H1 (cell line): Measurements from ENCODE around the gene WDR91. TPM values are rescaled to one million over a fixed set of nuclear protein-coding genes. Genes with fewer than 3 reads are reported as not detected.

Experiments
- CTCF ChIA-PET: fragments of 300-600 bp; sonication (Branson Sonifier 250); formaldehyde crosslinking; loops from one replicate; lab custom pipeline; 2021; ENCODE audit not compliant: partially characterized antibody; lab: Charles Lee
- POLR2A ChIA-PET: fragments of 300-600 bp; sonication (Branson Sonifier 250); formaldehyde crosslinking; loops from one replicate; lab custom pipeline; 2021; ENCODE audit warnings: inconsistent platforms; ENCODE audit not compliant: partially characterized antibody; lab: Charles Lee
- DNase-seq, 2 experiments: peaks; one replicate each; pipeline versions ENCODE4 v3.0.0 to v3.0.0-alpha.2; 2010 to 2022; ENCODE audit warnings: low spot score in 2 of 2, low read depth in 1 of 2, mixed read lengths in 1 of 2
- FAIRE-seq: peaks from 2 replicates; lab custom pipeline; 2011; peaks lifted over from hg19 to GRCh38; lab: Jason Lieb, UNC
- H2AFZ ChIP-seq: 2 replicates; pipeline ENCODE4 v1.8.1; 2012; ENCODE audit warnings: low read length, inconsistent platforms
- H2AK5ac ChIP-seq: 2 replicates; pipeline ENCODE4 v1.6.1; 2013; ENCODE audit warnings: low read depth, low read length
- H2BK120ac ChIP-seq: replicated peaks from 2 replicates; pipeline ENCODE3; 2013; ENCODE audit warnings: low read depth, low read length, inconsistent platforms
- H2BK12ac ChIP-seq: 2 replicates; pipeline ENCODE4 v1.6.1; 2013; ENCODE audit warnings: low read depth, low read length
- H2BK15ac ChIP-seq: 2 replicates; pipeline ENCODE4 v1.6.1; 2013; ENCODE audit warnings: low read length
- H2BK20ac ChIP-seq: 2 replicates; pipeline ENCODE4 v1.6.1; 2013; ENCODE audit warnings: low read length
- H2BK5ac ChIP-seq: 2 replicates; pipeline ENCODE4 v1.6.1; 2013; ENCODE audit warnings: low read depth, low read length
- H3K14ac ChIP-seq: 2 replicates; pipeline ENCODE4 v1.6.1; 2013; ENCODE audit warnings: inconsistent platforms; ENCODE audit not compliant: insufficient read length
- H3K18ac ChIP-seq: 2 replicates; pipeline ENCODE4 v1.6.1; 2013; ENCODE audit warnings: low read length; ENCODE audit errors: extremely low read depth
- H3K23ac ChIP-seq: 2 replicates; pipeline ENCODE4 v1.6.1; 2013; ENCODE audit warnings: inconsistent platforms; ENCODE audit not compliant: insufficient read length
- H3K23me2 ChIP-seq: 2 replicates; pipeline ENCODE4 v1.6.1; 2013; ENCODE audit warnings: low read depth, low read length
- H3K27ac ChIP-seq: 2 replicates; pipeline ENCODE4 v1.6.1; 2011; ENCODE audit warnings: low read depth, low read length, inconsistent platforms
- H3K27me3 ChIP-seq, 4 experiments: replicated peaks in 1 of 4; 1 replicate in 1 of 4; 2 replicates in 3 of 4; pipeline versions ENCODE4 v1.6.1 to v1.8.1; 2011 to 2013; ENCODE audit warnings: low read length in 3 of 4, mild to moderate bottlenecking in 3 of 4, inconsistent platforms in 2 of 4, mixed read lengths in 2 of 4, moderate library complexity in 1 of 4; ENCODE audit not compliant: control insufficient read depth in 3 of 4, insufficient read depth in 3 of 4; ENCODE audit errors: extremely low read depth in 1 of 4
- H3K36me3 ChIP-seq, 4 experiments: 2 replicates each; pipeline versions ENCODE4 v1.6.1 to v1.8.1; 2011 to 2013; ENCODE audit warnings: mild to moderate bottlenecking in 4 of 4, low read length in 3 of 4, moderate library complexity in 2 of 4, control low read depth in 1 of 4, inconsistent platforms in 1 of 4; ENCODE audit not compliant: insufficient read depth in 4 of 4, control insufficient read depth in 2 of 4
- H3K4ac ChIP-seq: replicated peaks from 2 replicates; pipeline ENCODE3; 2013; ENCODE audit warnings: low read length, low read depth, mixed read lengths, inconsistent platforms; ENCODE audit not compliant: insufficient read length
- H3K4me1 ChIP-seq, 4 experiments: replicated peaks in 1 of 4; 1 replicate in 1 of 4; 2 replicates in 3 of 4; pipeline versions ENCODE4 v1.6.1 to v1.8.1; 2011 to 2013; ENCODE audit warnings: low read length in 3 of 4, inconsistent platforms in 2 of 4, mixed read lengths in 1 of 4; ENCODE audit not compliant: insufficient read depth in 4 of 4, control insufficient read depth in 3 of 4
- H3K4me2 ChIP-seq, 2 experiments: 2 replicates each; pipeline versions ENCODE4 v1.6.1 to v1.8.1; 2011 to 2013; ENCODE audit warnings: low read depth in 2 of 2, low read length in 2 of 2, control low read depth in 1 of 2, inconsistent platforms in 1 of 2, mild to moderate bottlenecking in 1 of 2; ENCODE audit not compliant: insufficient read depth in 1 of 2
- H3K4me3 ChIP-seq, 4 experiments: fragments of 200-600, 300-600 bp in 1 of 4; sonication (generic), shearing (Covaris generic), sonication (Bioruptor Twin) in 1 of 4; 2 replicates each; pipeline versions ENCODE4 v1.5.1 to v1.8.1; 2011 to 2016; ENCODE audit warnings: low read length in 4 of 4, low read depth in 3 of 4, control low read depth in 2 of 4, inconsistent platforms in 2 of 4, mild to moderate bottlenecking in 2 of 4, mixed read lengths in 1 of 4, moderate library complexity in 1 of 4; ENCODE audit not compliant: insufficient read depth in 2 of 4; ENCODE audit errors: extremely low read depth in 1 of 4
- H3K56ac ChIP-seq: replicated peaks from 2 replicates; pipeline ENCODE3; 2013; ENCODE audit warnings: low read depth, mild to moderate bottlenecking, mixed read lengths, low read length, inconsistent platforms; ENCODE audit not compliant: insufficient read length
- H3K79me1 ChIP-seq: 2 replicates; pipeline ENCODE4 v1.6.1; 2013; ENCODE audit warnings: low read depth, low read length, control low read depth
- H3K79me2 ChIP-seq, 2 experiments: 2 replicates each; pipeline versions ENCODE4 v1.6.1 to v1.8.1; 2012 to 2013; ENCODE audit warnings: low read length in 2 of 2, mild to moderate bottlenecking in 2 of 2, inconsistent platforms in 1 of 2; ENCODE audit not compliant: insufficient read depth in 2 of 2, control insufficient read depth in 1 of 2
- H3K9ac ChIP-seq, 4 experiments: replicated peaks in 1 of 4; 1 replicate in 1 of 4; 2 replicates in 3 of 4; pipeline versions ENCODE4 v1.6.1 to v1.8.1; 2011 to 2013; ENCODE audit warnings: low read depth in 3 of 4, low read length in 3 of 4, control low read depth in 2 of 4, mild to moderate bottlenecking in 2 of 4, moderate library complexity in 2 of 4, inconsistent platforms in 1 of 4; ENCODE audit errors: extremely low read depth in 1 of 4
- H3K9me3 ChIP-seq, 2 experiments: 2 replicates each; pipeline versions ENCODE4 v1.6.1 to v1.8.1; 2012 to 2013; ENCODE audit warnings: mild to moderate bottlenecking in 2 of 2, moderate library complexity in 2 of 2, control low read depth in 1 of 2, inconsistent platforms in 1 of 2, low read depth in 1 of 2, low read length in 1 of 2, mixed read lengths in 1 of 2; ENCODE audit not compliant: insufficient read depth in 2 of 2
- H4K20me1 ChIP-seq, 2 experiments: replicated peaks in 1 of 2; 2 replicates each; pipeline versions ENCODE3 to v1.8.1; 2011 to 2013; ENCODE audit warnings: inconsistent platforms in 2 of 2, low read length in 2 of 2, mild to moderate bottlenecking in 1 of 2; ENCODE audit not compliant: insufficient read depth in 2 of 2, control insufficient read depth in 1 of 2
- H4K5ac ChIP-seq: 2 replicates; pipeline ENCODE4 v1.6.1; 2013; ENCODE audit warnings: low read length, low read depth, mixed read lengths, inconsistent platforms; ENCODE audit not compliant: insufficient read length
- H4K8ac ChIP-seq: 2 replicates; pipeline ENCODE4 v1.8.0; 2013; ENCODE audit warnings: mild to moderate bottlenecking, moderate library complexity, low read length, inconsistent platforms; ENCODE audit not compliant: insufficient read depth; ENCODE audit errors: extremely low read depth
- H4K91ac ChIP-seq: replicated peaks from 2 replicates; pipeline ENCODE3; 2013; ENCODE audit warnings: low read length, mixed read lengths, inconsistent platforms; ENCODE audit not compliant: insufficient read length
- JUN ChIP-seq: IDR thresholded peaks from 2 replicates; pipeline ENCODE4 v1.6.1; 2011; ENCODE audit warnings: low read depth, mild to moderate bottlenecking, improper control_type of control experiment, low read length
- JUND ChIP-seq: IDR thresholded peaks from 2 replicates; pipeline ENCODE4 v1.6.1; 2011; ENCODE audit warnings: mild to moderate bottlenecking, improper control_type of control experiment, low read length
- SAP30 ChIP-seq: fragments of 300-600 bp; sonication (generic); IDR thresholded peaks from 2 replicates; pipeline ENCODE4 v1.7.1; 2012; ENCODE audit warnings: low read length, moderate library complexity, mild to moderate bottlenecking, inconsistent platforms; ENCODE audit not compliant: insufficient read depth, insufficient replicate concordance
- SP1 ChIP-seq: IDR thresholded peaks from 2 replicates; pipeline ENCODE4 v1.6.1; 2011; ENCODE audit warnings: low read depth, low read length
- WGBS, 2 experiments: shearing (Covaris generic) in 1 of 2; methylation state at CpG; one replicate each; pipeline versions ENCODE4 v1.1.6 to v1.1.7; 2013 to 2015; ENCODE audit warnings: low lambda C conversion rate in 2 of 2, mixed read lengths in 2 of 2, inconsistent platforms in 1 of 2, low coverage in 1 of 2, missing lambda C conversion rate in 1 of 2; ENCODE audit not compliant: insufficient replicate concordance in 2 of 2, insufficient coverage in 1 of 2, insufficient read length in 1 of 2; ENCODE audit errors: extremely low coverage in 1 of 2, missing lambda C conversion rate in 1 of 2; 5-methylcytosine and 5-hydroxymethylcytosine counted together
- polyA plus RNA-seq, 7 experiments: library from polyadenylated mRNA; depleted of rRNA in 3 of 7; stranded (reverse) in 5 of 7; unstranded in 2 of 7; fragments of >200 nt in 5 of 7; fragments of 200-250 nt in 2 of 7; gene quantifications; 1 replicate in 5 of 7; 2 replicates in 1 of 7; 4 replicates in 1 of 7; pipeline versions ENCODE4 v1.2.1 to v1.2.3, GENCODE V29; 2011 to 2013; ENCODE audit warnings: missing spikeins in 2 of 7, mixed read lengths in 2 of 7
- total RNA-seq: library from RNA; stranded (reverse); fragmentation: NEBNext Ultra II Directional; extraction: Animal tissue kit (Norgen Biotek cat#: 25700); gene quantifications from 2 replicates; pipeline ENCODE4 v1.2.1, GENCODE V29; 2021

The WDR91 gene
- total and polyA plus RNA-seq, 2 of the 8 experiments (the other 6 are each of a cell fraction or from before 2014, with no cell fraction given), result 8.2 to 14.7 TPM

- no peak within 1 kb of the TSS for H3K9ac ChIP-seq
- TF ChIP-seq JUND (no peak), JUN (no peak), SP1 (no peak), SAP30 (no peak)
- H3K36me3 ChIP-seq, result no peaks in the 10 kb centered on the region
- DNase-seq, result no peak
- peak within 1 kb of the TSS; percentile 75; the same call in 1 of the 2 replicates for H2BK5ac ChIP-seq
- no peaks in the 10 kb centered on the region for H3K27me3 ChIP-seq
- peak within 1 kb of the TSS; percentile 71; the same call in 1 of the 2 replicates for H2BK12ac ChIP-seq
- no peak within 1 kb of the TSS for H4K8ac ChIP-seq
- H3K4me1 ChIP-seq, result no peaks in the 10 kb centered on the region
- no peak within 1 kb of the TSS for H3K4me2 ChIP-seq
- H3K14ac ChIP-seq, result no peak within 1 kb of the TSS
- H2BK120ac ChIP-seq, result no peak within 1 kb of the TSS
- no peak within 1 kb of the TSS for H4K91ac ChIP-seq
- H2BK15ac ChIP-seq, result no peak within 1 kb of the TSS
- no peak within 1 kb of the TSS for H2BK20ac ChIP-seq
- H3K79me2 ChIP-seq, result no peaks in the 10 kb centered on the region
- no peaks in the 10 kb centered on the region for H4K20me1 ChIP-seq
- CTCF ChIA-PET, result interaction anchor here (0.7 to 1.8 kb wide), 5 partner anchors 38 to 266 kb away, joined by 3 to 6 read pairs (median 3); partner anchors contain the start of gene AGBL3
- H3K79me1 ChIP-seq, result no peaks in the 10 kb centered on the region
- H4K5ac ChIP-seq, result no peak within 1 kb of the TSS
- 82% methylated on average over 13 of the region's 13 CpGs; no CpG with 5 or more reads in 1 of the 2 experiments for WGBS, 2 experiments
- no peak within 1 kb of the TSS for H3K56ac ChIP-seq
- no peak within 1 kb of the TSS for H2AK5ac ChIP-seq
- FAIRE-seq, result no peak
- H2AFZ ChIP-seq, result no peak within 1 kb of the TSS
- no peak within 1 kb of the TSS for H3K27ac ChIP-seq
- POLR2A ChIA-PET, result interaction anchor here (1.0 to 1.6 kb wide), 3 partner anchors 11 to 23 kb away, joined by 3 to 6 read pairs (median 4); no protein-coding TSS in a partner anchor
- H3K4ac ChIP-seq, result no peak within 1 kb of the TSS
- no peak within 1 kb of the TSS for H3K23ac ChIP-seq
- no peaks in the 10 kb centered on the region for H3K9me3 ChIP-seq
- no peak within 1 kb of the TSS for H3K4me3 ChIP-seq
- no peak within 1 kb of the TSS for H3K18ac ChIP-seq
- no peaks in the 10 kb centered on the region for H3K23me2 ChIP-seq
Measured at GRCh38 chr7:135147899-135148721, 63.2 kb downstream of the WDR91 start, which contains the start of gene TMEM140. Gene TMEM140, plus strand, starts transcription at chr7:135148072. Its CDS starts 16,370 bp downstream, at chr7:135164442.
